Upper lobe of left lung (tissue), 6 donors: ENCODE data around the gene PGRMC2. TPM values are rescaled to one million over a fixed set of nuclear protein-coding genes. Genes with fewer than 3 reads are reported as not detected.
"Not testable (repeated sequence)": the region's sequence is repeated elsewhere in the genome, so short reads cannot be mapped to it uniquely, and the experiment has no call there.

Experiments used
- ATAC-seq, 2 donors: fragments of 200-7000 bp; cut with Tn5 transposase; one replicate each; pipeline ENCODE4 v1.9.1; 2022; ENCODE audit warnings: mild to moderate bottlenecking in 2 of 2, moderate library complexity in 2 of 2; ENCODE audit not compliant: low FRiP score in 2 of 2
- DNase-seq, 2 donors: peaks; one replicate each; pipeline ENCODE4 v3.0.0-alpha.2; 2019 to 2020
- H3K27ac ChIP-seq, 4 donors: fragments of 200-600 bp; sonication (generic); one replicate each; pipeline ENCODE4 v1.5.1; 2016 to 2019
- H3K27me3 ChIP-seq, 4 donors: fragments of 200-600 bp; sonication (generic); one replicate each; pipeline ENCODE4 v1.5.1; 2017 to 2019
- H3K36me3 ChIP-seq, 4 donors: fragments of 200-600 bp; sonication (generic); one replicate each; pipeline ENCODE4 v1.5.1; 2016 to 2019
- H3K4me1 ChIP-seq, 4 donors: fragments of 200-600 bp; sonication (generic); one replicate each; pipeline ENCODE4 v1.5.1; 2018 to 2019
- H3K4me3 ChIP-seq, 4 donors: fragments of 200-600 bp; sonication (generic); one replicate each; pipeline ENCODE4 v1.5.1; 2017 to 2019; ENCODE audit warnings: mild to moderate bottlenecking in 2 of 4, moderate library complexity in 1 of 4
- H3K9me3 ChIP-seq, 4 donors: fragments of 200-600 bp; sonication (generic); one replicate each; pipeline ENCODE4 v1.5.1; 2018 to 2019
- CTCF ChIP-seq, 6 experiments: fragments of 450-650 bp in 4 of 6; fragments of 200-600 bp in 2 of 6; sonication (generic) in 2 of 6; IDR thresholded peaks; one replicate each; pipeline ENCODE4 v1.5.1; 2016 to 2019; ENCODE audit warnings: antibody characterized with exemption in 6 of 6
- EP300 ChIP-seq, 4 donors: sonication (generic); formaldehyde crosslinking; IDR thresholded peaks; one replicate each; pipeline ENCODE4 v1.5.1; 2017; ENCODE audit warnings: antibody characterized with exemption in 4 of 4, control low read depth in 2 of 4
- POLR2A ChIP-seq, 4 donors: fragments of 450-650 bp; IDR thresholded peaks; one replicate each; pipeline ENCODE4 v1.5.1; 2016 to 2017; ENCODE audit warnings: antibody characterized with exemption in 4 of 4, mild to moderate bottlenecking in 2 of 4
- POLR2AphosphoS5 ChIP-seq, 2 donors: sonication (generic); formaldehyde crosslinking; IDR thresholded peaks; one replicate each; pipeline ENCODE4 v1.5.1; 2017; ENCODE audit warnings: antibody characterized with exemption in 2 of 2
- WGBS, 2 donors: methylation state at CpG; one replicate each; pipeline ENCODE4 v1.1.5; 2017 to 2018; 5-methylcytosine and 5-hydroxymethylcytosine counted together
- total RNA-seq, 6 donors: library from RNA; depleted of rRNA in 4 of 6; stranded (reverse); fragments of >200 nt in 4 of 6; gene quantifications; one replicate each; pipeline versions ENCODE4 v1.1.0 to v1.2.1, GENCODE V29; 2016 to 2021
- donor health status: DM: no; HTN: no; CAD: no; lungs with moderate emphysema.
- donor health status: DM: no; HTN: yes; CAD: no; lungs with severe emphysema.

The PGRMC2 gene
- total RNA-seq, 6 donors from 2014 or later = 6.3 to 56.0 (median 36.5) TPM

- TF ChIP-seq CTCF (IDR thresholded peaks at IDR 0.05) (no peak), POLR2A (IDR thresholded peaks at IDR 0.05) (no peak), EP300 (IDR thresholded peaks at IDR 0.05) (no peak), POLR2AphosphoS5 (IDR thresholded peaks at IDR 0.05) (no peak)
- ATAC-seq (no peak), DNase-seq (no peak)
- no peaks in the 10 kb centered on the region for H3K36me3 ChIP-seq
- no peak overlapping the region for H3K27ac ChIP-seq
- no peak overlapping the region for H3K4me3 ChIP-seq
- 44 to 48% methylated on average over 1 of the region's 1 CpG for WGBS, 2 donors
- no peaks in the 10 kb centered on the region for H3K4me1 ChIP-seq
- no peaks in the 10 kb centered on the region for H3K9me3 ChIP-seq
- H3K27me3 ChIP-seq = no peaks in the 10 kb centered on the region
Observed at GRCh38 chr4:128256539-128256938, 31.1 kb downstream of the PGRMC2 start.

- Histone ChIP-seq H3K9me3 (no peaks in the 10 kb centered on the region), H3K36me3 (no peaks in the 10 kb centered on the region), H3K4me1 (no peaks in the 10 kb centered on the region), H3K4me3 (no peak overlapping the region), H3K27ac (no peak overlapping the region), H3K27me3 (no peaks in the 10 kb centered on the region)
- ATAC-seq (no peak), DNase-seq (no peak)
- TF ChIP-seq POLR2A (IDR thresholded peaks at IDR 0.05) (no peak), EP300 (IDR thresholded peaks at IDR 0.05) (no peak)
- WGBS, 2 donors = 87 to 92% methylated on average over 3 of the region's 3 CpGs
Observed at GRCh38 chr4:128255906-128256305, 31.7 kb downstream of the PGRMC2 start.

GRCh38 chr4:128249787-128250668, 37.6 kb downstream of the PGRMC2 start:
- H3K9me3 ChIP-seq = peaks cover 0 to 4% (median 2%) of the 10 kb centered on the region in 4 donors
- 63 to 75% methylated on average over 4 of the region's 4 CpGs for WGBS, 2 donors
- H3K27me3 ChIP-seq = no peaks in the 10 kb centered on the region
- DNase-seq (no peak), ATAC-seq (no peak)
- no peak overlapping the region for H3K4me3 ChIP-seq
- no peak overlapping the region for H3K27ac ChIP-seq
- TF ChIP-seq POLR2AphosphoS5 (IDR thresholded peaks at IDR 0.05) (no peak), CTCF (IDR thresholded peaks at IDR 0.05) (no peak), POLR2A (IDR thresholded peaks at IDR 0.05) (no peak), EP300 (IDR thresholded peaks at IDR 0.05) (no peak)
- no peaks in the 10 kb centered on the region for H3K36me3 ChIP-seq
- no peaks in the 10 kb centered on the region for H3K4me1 ChIP-seq

DNA sequence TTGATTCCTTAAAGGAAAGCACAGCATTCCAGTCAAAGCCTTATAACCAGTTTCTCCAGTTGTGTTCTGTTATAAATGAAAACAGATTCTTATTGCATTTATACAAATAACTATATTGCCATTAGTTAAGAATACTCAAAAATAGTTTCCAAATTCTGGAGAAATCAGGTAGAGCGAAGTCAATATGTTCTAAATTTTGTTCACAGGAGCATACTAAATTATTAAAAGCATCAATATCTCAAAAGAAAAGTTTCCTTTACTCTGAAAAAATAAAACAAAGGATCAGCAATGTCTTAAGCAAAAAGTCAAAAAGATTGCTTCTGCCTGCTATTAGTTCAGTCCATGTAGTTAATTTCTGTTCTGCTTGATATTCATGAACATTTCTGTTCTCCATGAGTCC, 39.7 kb downstream of the PGRMC2 start:
- Histone ChIP-seq H3K36me3 (no peaks in the 10 kb centered on the region), H3K27me3 (no peaks in the 10 kb centered on the region), H3K27ac (no peak overlapping the region), H3K4me1 (no peaks in the 10 kb centered on the region), H3K4me3 (no peak overlapping the region), H3K9me3 (peaks cover 0 to 4% (median 2%) of the 10 kb centered on the region in 4 donors)
- DNase-seq (no peak), ATAC-seq (no peak)
- TF ChIP-seq CTCF (IDR thresholded peaks at IDR 0.05) (no peak), EP300 (IDR thresholded peaks at IDR 0.05) (no peak), POLR2AphosphoS5 (IDR thresholded peaks at IDR 0.05) (no peak)
- 91 to 95% methylated on average over 1 of the region's 1 CpG for WGBS, 2 donors

GRCh38 chr4:128245391-128245790, 42.2 kb downstream of the PGRMC2 start:
- not testable (repeated sequence) for DNase-seq, H3K4me1 ChIP-seq, H3K4me3 ChIP-seq, ATAC-seq, H3K27ac ChIP-seq, H3K36me3 ChIP-seq, H3K9me3 ChIP-seq, H3K27me3 ChIP-seq
- 88 to 91% methylated on average over 5 of the region's 5 CpGs for WGBS, 2 donors

- H3K36me3 ChIP-seq = no peaks in the 10 kb centered on the region
- H3K27ac ChIP-seq = no peak overlapping the region
- 85 to 94% methylated on average over 2 of the region's 2 CpGs for WGBS, 2 donors
- ATAC-seq = no peak
- H3K27me3 ChIP-seq = no peaks in the 10 kb centered on the region
- no peaks in the 10 kb centered on the region for H3K4me1 ChIP-seq
- H3K9me3 ChIP-seq = peaks cover 0 to 4% (median 2%) of the 10 kb centered on the region in 4 donors
- no peak overlapping the region for H3K4me3 ChIP-seq
- TF ChIP-seq POLR2A (IDR thresholded peaks at IDR 0.05) (no peak), POLR2AphosphoS5 (IDR thresholded peaks at IDR 0.05) (no peak), CTCF (IDR thresholded peaks at IDR 0.05) (no peak)
- no peak for DNase-seq
Observed at GRCh38 chr4:128244379-128244778, 43.2 kb downstream of the PGRMC2 start.
